ENCODE measurements around the gene GPATCH2L.
A peak's percentile ranks its signal among the peaks of the same experiment; 100 is the strongest.

The GPATCH2L gene

DNA sequence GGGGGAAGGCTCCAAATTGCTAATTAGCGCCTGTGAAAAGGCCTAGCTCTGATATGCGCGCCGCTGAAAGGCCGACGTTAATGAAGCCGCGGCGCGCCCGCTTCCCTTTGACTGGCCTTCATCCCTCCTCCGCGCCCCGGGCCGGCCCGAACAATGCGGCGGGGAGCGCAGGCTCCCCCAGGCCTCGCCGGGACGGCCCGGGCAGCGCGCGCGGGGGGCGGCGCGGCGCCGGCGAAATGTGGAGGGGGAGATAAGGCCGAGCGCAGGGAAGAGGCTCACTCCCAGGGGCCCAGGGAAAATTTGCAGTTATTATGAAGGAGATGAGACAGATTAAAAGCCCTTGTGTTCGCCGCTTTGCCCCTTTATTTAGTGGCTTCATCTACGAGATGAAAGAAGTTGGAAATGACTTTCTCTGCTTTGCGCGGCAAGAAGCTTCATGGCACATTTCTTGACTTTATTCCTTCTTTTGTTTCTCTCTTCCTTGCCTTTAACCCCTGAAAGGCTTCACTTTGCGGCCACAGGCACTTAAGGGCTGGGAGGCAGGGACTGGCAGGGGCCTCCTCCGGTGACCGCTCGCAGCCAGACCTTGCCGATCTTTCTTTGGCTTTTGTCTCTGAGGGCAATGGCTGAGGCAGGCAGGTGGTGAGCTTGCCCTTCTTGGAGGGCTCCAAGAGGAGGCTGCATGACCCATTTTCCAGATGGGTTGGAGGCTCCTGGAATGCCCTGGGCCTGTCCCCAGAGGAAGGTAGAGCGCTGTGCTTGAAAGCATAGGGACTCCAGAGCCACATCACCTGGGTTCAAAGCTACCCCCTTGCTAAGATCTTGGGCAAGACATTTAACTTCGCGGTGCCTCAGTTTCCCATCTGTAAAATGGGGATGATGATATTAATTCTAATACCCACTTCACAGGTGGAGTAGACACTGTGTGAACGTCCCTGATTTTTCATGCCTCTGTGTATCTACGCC is 12.7 kb upstream of the GPATCH2L start:
- Histone ChIP-seq H2AFZ (ENCODE audit: insufficient read depth, low read length, poor library complexity) (peak overlapping the region; percentile 45), H3K36me3 (ENCODE audit: control insufficient read depth in 1 of 2, insufficient read depth in 2 of 2, low read length in 2 of 2) (no peaks in the 10 kb centered on the region), H3K4me2 (ENCODE audit: low read length) (peak overlapping the region; percentile 77), H3K4ac (ENCODE audit: low read depth, low read length) (no peak overlapping the region), H4K8ac (ENCODE audit: low read depth, low read length) (no peak overlapping the region), H3K23ac (ENCODE audit: low read length) (no peak overlapping the region), H3K18ac (ENCODE audit: low read length) (no peak overlapping the region), H4K12ac (ENCODE audit: low read depth, low read length) (no peak overlapping the region), H3K9me3 (ENCODE audit: insufficient read depth, low read depth, low read length) (peaks cover 3% of the 10 kb centered on the region), H3K9ac (ENCODE audit: low read length) (no peak overlapping the region), H3K4me3 (ENCODE audit: low read depth, low read length) (no peak overlapping the region), H4K91ac (ENCODE audit: low read depth, low read length) (no peak overlapping the region), H2BK120ac (ENCODE audit: insufficient read depth, low read length, poor library complexity) (no peak overlapping the region), H3K4me1 (ENCODE audit: control insufficient read depth in 1 of 2, insufficient read depth in 2 of 2, low read length in 2 of 2) (no peaks in the 10 kb centered on the region), H3K27me3 (ENCODE audit: insufficient read depth, low read length) (peaks cover 28% of the 10 kb centered on the region), H3K27ac (ENCODE audit: low read depth, low read length) (no peak overlapping the region), H3K14ac (ENCODE audit: low read length) (no peak overlapping the region), H2AK5ac (ENCODE audit: low read length) (no peak overlapping the region), H3K79me1 (ENCODE audit: low read length) (no peaks in the 10 kb centered on the region), H2BK12ac (ENCODE audit: low read length) (no peak overlapping the region), H2BK5ac (ENCODE audit: low read depth, low read length, poor library complexity) (no peak overlapping the region), H3K79me2 (ENCODE audit: control insufficient read depth, insufficient read depth, low read length, poor library complexity) (no peaks in the 10 kb centered on the region)
- no CpG with 5 or more reads among the region's 50 CpGs for WGBS (ENCODE audit: extremely low coverage, insufficient coverage, insufficient read length)
- no peak for DNase-seq

- no peak overlapping the region for H2BK120ac ChIP-seq (ENCODE audit: insufficient read depth, low read length, poor library complexity)
- H2AK5ac ChIP-seq (ENCODE audit: low read length): no peak overlapping the region
- H4K12ac ChIP-seq (ENCODE audit: low read depth, low read length): no peak overlapping the region
- H3K27me3 ChIP-seq (ENCODE audit: insufficient read depth, low read length): peaks cover 13% of the 10 kb centered on the region
- H3K4me1 ChIP-seq (ENCODE audit: control insufficient read depth in 1 of 2, insufficient read depth in 2 of 2, low read length in 2 of 2): no peaks in the 10 kb centered on the region
- H2AFZ ChIP-seq (ENCODE audit: insufficient read depth, low read length, poor library complexity): no peak overlapping the region
- H3K4me3 ChIP-seq (ENCODE audit: low read depth, low read length): no peak overlapping the region
- no peak overlapping the region for H4K8ac ChIP-seq (ENCODE audit: low read depth, low read length)
- no peaks in the 10 kb centered on the region for H3K36me3 ChIP-seq (ENCODE audit: control insufficient read depth in 1 of 2, insufficient read depth in 2 of 2, low read length in 2 of 2)
- H3K18ac ChIP-seq (ENCODE audit: low read length): no peak overlapping the region
- no peak for DNase-seq
- H3K27ac ChIP-seq (ENCODE audit: low read depth, low read length): no peak overlapping the region
- H3K9ac ChIP-seq (ENCODE audit: low read length): no peak overlapping the region
- peaks cover 7% of the 10 kb centered on the region for H3K9me3 ChIP-seq (ENCODE audit: insufficient read depth, low read depth, low read length)
- H2BK5ac ChIP-seq (ENCODE audit: low read depth, low read length, poor library complexity): no peak overlapping the region
- no peak overlapping the region for H3K4me2 ChIP-seq (ENCODE audit: low read length)
- no peak overlapping the region for H3K14ac ChIP-seq (ENCODE audit: low read length)
- no CpG with 5 or more reads among the region's 2 CpGs for WGBS (ENCODE audit: extremely low coverage, insufficient coverage, insufficient read length)
- no peak overlapping the region for H3K4ac ChIP-seq (ENCODE audit: low read depth, low read length)
- H2BK12ac ChIP-seq (ENCODE audit: low read length): no peak overlapping the region
- H3K79me2 ChIP-seq (ENCODE audit: control insufficient read depth, insufficient read depth, low read length, poor library complexity): no peaks in the 10 kb centered on the region
- H3K23ac ChIP-seq (ENCODE audit: low read length): no peak overlapping the region
- H3K79me1 ChIP-seq (ENCODE audit: low read length): no peaks in the 10 kb centered on the region
- no peak overlapping the region for H4K91ac ChIP-seq (ENCODE audit: low read depth, low read length)
Observed at GRCh38 chr14:76143642-76144041, 8.1 kb upstream of the GPATCH2L start.

- no peak overlapping the region for H3K23ac ChIP-seq (ENCODE audit: low read length)
- peaks cover 2% of the 10 kb centered on the region for H3K79me2 ChIP-seq (ENCODE audit: control insufficient read depth, insufficient read depth, low read length, poor library complexity)
- H4K91ac ChIP-seq (ENCODE audit: low read depth, low read length): no peak overlapping the region
- no peaks in the 10 kb centered on the region for H3K36me3 ChIP-seq (ENCODE audit: control insufficient read depth in 1 of 2, insufficient read depth in 2 of 2, low read length in 2 of 2)
- no peak overlapping the region for H3K27ac ChIP-seq (ENCODE audit: low read depth, low read length)
- H3K18ac ChIP-seq (ENCODE audit: low read length): no peak overlapping the region
- DNase-seq: no peak
- no peak overlapping the region for H2BK120ac ChIP-seq (ENCODE audit: insufficient read depth, low read length, poor library complexity)
- H4K12ac ChIP-seq (ENCODE audit: low read depth, low read length): no peak overlapping the region
- no peak overlapping the region for H2BK5ac ChIP-seq (ENCODE audit: low read depth, low read length, poor library complexity)
- no peak overlapping the region for H2AK5ac ChIP-seq (ENCODE audit: low read length)
- no peaks in the 10 kb centered on the region for H3K4me1 ChIP-seq (ENCODE audit: control insufficient read depth in 1 of 2, insufficient read depth in 2 of 2, low read length in 2 of 2)
- H3K4ac ChIP-seq (ENCODE audit: low read depth, low read length): no peak overlapping the region
- H3K9ac ChIP-seq (ENCODE audit: low read length): no peak overlapping the region
- H3K14ac ChIP-seq (ENCODE audit: low read length): no peak overlapping the region
- H2BK12ac ChIP-seq (ENCODE audit: low read length): no peak overlapping the region
- no peak overlapping the region for H2AFZ ChIP-seq (ENCODE audit: insufficient read depth, low read length, poor library complexity)
- no peak overlapping the region for H3K4me2 ChIP-seq (ENCODE audit: low read length)
- peaks cover 2% of the 10 kb centered on the region for H3K27me3 ChIP-seq (ENCODE audit: insufficient read depth, low read length)
- H3K9me3 ChIP-seq (ENCODE audit: insufficient read depth, low read depth, low read length): peaks cover 4% of the 10 kb centered on the region
- peaks cover 2% of the 10 kb centered on the region for H3K79me1 ChIP-seq (ENCODE audit: low read length)
- H4K8ac ChIP-seq (ENCODE audit: low read depth, low read length): no peak overlapping the region
- H3K4me3 ChIP-seq (ENCODE audit: low read depth, low read length): no peak overlapping the region
Observed at GRCh38 chr14:76146976-76147375, 4.7 kb upstream of the GPATCH2L start.

- H3K36me3 ChIP-seq (ENCODE audit: control insufficient read depth in 1 of 2, insufficient read depth in 2 of 2, low read length in 2 of 2): peaks cover 0 to under 1% of the 10 kb centered on the region in 2 experiments
- no peak overlapping the region for H3K9ac ChIP-seq (ENCODE audit: low read length)
- no peak overlapping the region for H3K18ac ChIP-seq (ENCODE audit: low read length)
- peaks cover 5% of the 10 kb centered on the region for H3K79me1 ChIP-seq (ENCODE audit: low read length)
- H4K8ac ChIP-seq (ENCODE audit: low read depth, low read length): no peak overlapping the region
- peaks cover 2% of the 10 kb centered on the region for H3K27me3 ChIP-seq (ENCODE audit: insufficient read depth, low read length)
- no peak overlapping the region for H2AFZ ChIP-seq (ENCODE audit: insufficient read depth, low read length, poor library complexity)
- no CpG with 5 or more reads among the region's 2 CpGs for WGBS (ENCODE audit: extremely low coverage, insufficient coverage, insufficient read length)
- no peak overlapping the region for H3K4me3 ChIP-seq (ENCODE audit: low read depth, low read length)
- H3K14ac ChIP-seq (ENCODE audit: low read length): no peak overlapping the region
- no peak overlapping the region for H3K4me2 ChIP-seq (ENCODE audit: low read length)
- no peak overlapping the region for H3K27ac ChIP-seq (ENCODE audit: low read depth, low read length)
- no peak overlapping the region for H2BK12ac ChIP-seq (ENCODE audit: low read length)
- H2BK5ac ChIP-seq (ENCODE audit: low read depth, low read length, poor library complexity): no peak overlapping the region
- no peak overlapping the region for H3K4ac ChIP-seq (ENCODE audit: low read depth, low read length)
- no peak overlapping the region for H4K91ac ChIP-seq (ENCODE audit: low read depth, low read length)
- no peak for DNase-seq
- H3K9me3 ChIP-seq (ENCODE audit: insufficient read depth, low read depth, low read length): peaks cover 4% of the 10 kb centered on the region
- H3K23ac ChIP-seq (ENCODE audit: low read length): no peak overlapping the region
- no peak overlapping the region for H4K12ac ChIP-seq (ENCODE audit: low read depth, low read length)
- H2BK120ac ChIP-seq (ENCODE audit: insufficient read depth, low read length, poor library complexity): no peak overlapping the region
- peaks cover 0 to 2% of the 10 kb centered on the region in 2 experiments for H3K4me1 ChIP-seq (ENCODE audit: control insufficient read depth in 1 of 2, insufficient read depth in 2 of 2, low read length in 2 of 2)
- no peak overlapping the region for H2AK5ac ChIP-seq (ENCODE audit: low read length)
- H3K79me2 ChIP-seq (ENCODE audit: control insufficient read depth, insufficient read depth, low read length, poor library complexity): peaks cover 4% of the 10 kb centered on the region
Observed at GRCh38 chr14:76149196-76149595, 2.5 kb upstream of the GPATCH2L start.

All from trophoblast cell (in vitro differentiated cells and primary cell).